ENCODE data around the gene TOP2B. TPM values are rescaled to one million over a fixed set of nuclear protein-coding genes. Genes with fewer than 3 reads are reported as not detected.
A peak's percentile ranks its signal among the peaks of the same experiment; 100 is the strongest.

The TOP2B gene
- total RNA-seq, 6 experiments from 2014 or later, result 26.3 to 42.3 (median 33.5) TPM

GRCh38 chr3:25603703-25604102 is 61.0 kb downstream of the TOP2B start:
- no peak for TF ChIP-seq POLR2A (IDR thresholded peaks at IDR 0.05)
- peak; percentile 98 to 100 (median 99) for ATAC-seq
- intact Hi-C loops (cut with DNase I), result no loop called here
- 0% methylated on average over 1 of the region's 1 CpG for WGBS (ENCODE audit: insufficient coverage, low coverage, low lambda C conversion rate, missing lambda C conversion rate)
- Histone ChIP-seq H3K27ac (peak overlapping the region in 2 of 3 donors; percentile 17 to 45), H3K9me3 (no peaks in the 10 kb centered on the region), H3K27me3 (no peaks in the 10 kb centered on the region), H3K4me3 (no peak overlapping the region), H3K4me1 (peaks cover 0 to 19% (median 5%) of the 10 kb centered on the region in 4 donors), H3K36me3 (peaks cover 0 to 35% (median 6%) of the 10 kb centered on the region in 4 donors)
- peak in 1 of 3 donors; percentile 61 for DNase-seq

GRCh38 chr3:25597535-25598101 is 67.1 kb downstream of the TOP2B start:
- H3K36me3 ChIP-seq, result peaks cover 0 to 24% (median 5%) of the 10 kb centered on the region in 4 donors
- no peak for ATAC-seq
- H3K4me3 ChIP-seq, result no peak overlapping the region
- WGBS (ENCODE audit: insufficient coverage, low coverage, low lambda C conversion rate, missing lambda C conversion rate), result 93% methylated on average over 1 of the region's 1 CpG
- no peak overlapping the region for H3K27ac ChIP-seq
- no peak for DNase-seq
- peaks cover 0 to 14% (median 6%) of the 10 kb centered on the region in 4 donors for H3K4me1 ChIP-seq
- H3K27me3 ChIP-seq, result no peaks in the 10 kb centered on the region
- no peak for TF ChIP-seq CTCF (IDR thresholded peaks at IDR 0.05)
- no peak for TF ChIP-seq POLR2A (IDR thresholded peaks at IDR 0.05)
- H3K9me3 ChIP-seq, result no peaks in the 10 kb centered on the region
- intact Hi-C loops (cut with DNase I), result no loop called here

GRCh38 chr3:25594007-25594502 is 70.7 kb downstream of the TOP2B start:
- 0% methylated on average over 1 of the region's 1 CpG for WGBS (ENCODE audit: insufficient coverage, low coverage, low lambda C conversion rate, missing lambda C conversion rate)
- no peak overlapping the region for H3K27ac ChIP-seq
- H3K9me3 ChIP-seq, result no peaks in the 10 kb centered on the region
- H3K4me1 ChIP-seq, result peaks cover 0 to 18% (median 7%) of the 10 kb centered on the region in 4 donors
- TF ChIP-seq POLR2A (IDR thresholded peaks at IDR 0.05) (no peak), CTCF (IDR thresholded peaks at IDR 0.05) (peak; percentile 70 to 84 (median 76))
- DNase-seq (no peak), ATAC-seq (peak; percentile 64 to 69 (median 68))
- H3K4me3 ChIP-seq, result no peak overlapping the region
- no peaks in the 10 kb centered on the region for H3K27me3 ChIP-seq
- intact Hi-C loops (cut with DNase I), result no loop called here
- peaks cover 0 to 12% (median 3%) of the 10 kb centered on the region in 4 donors for H3K36me3 ChIP-seq

GRCh38 chr3:25593001-25593400 is 71.7 kb downstream of the TOP2B start:
- no peak for TF ChIP-seq POLR2A (IDR thresholded peaks at IDR 0.05)
- TF ChIP-seq CTCF (IDR thresholded peaks at IDR 0.05), result no peak
- DNase-seq (no peak), ATAC-seq (no peak)
- no peaks in the 10 kb centered on the region for H3K9me3 ChIP-seq
- peaks cover 0 to 4% (median 0%) of the 10 kb centered on the region in 4 donors for H3K36me3 ChIP-seq
- no peak overlapping the region for H3K4me3 ChIP-seq
- H3K4me1 ChIP-seq, result peaks cover 0 to 18% (median 7%) of the 10 kb centered on the region in 4 donors
- no peak overlapping the region for H3K27ac ChIP-seq
- intact Hi-C loops (cut with DNase I), result no loop called here
- no peaks in the 10 kb centered on the region for H3K27me3 ChIP-seq

GRCh38 chr3:25592510-25592968 is 72.2 kb downstream of the TOP2B start:
- intact Hi-C loops (cut with DNase I), result no loop called here
- 41% methylated on average over 3 of the region's 3 CpGs for WGBS (ENCODE audit: insufficient coverage, low coverage, low lambda C conversion rate, missing lambda C conversion rate)
- no peaks in the 10 kb centered on the region for H3K9me3 ChIP-seq
- peak overlapping the region in 2 of 3 donors; percentile 9 to 16 for H3K27ac ChIP-seq
- TF ChIP-seq POLR2A (IDR thresholded peaks at IDR 0.05) (no peak), CTCF (IDR thresholded peaks at IDR 0.05) (peak in 1 of 4 donors; percentile 6)
- no peaks in the 10 kb centered on the region for H3K36me3 ChIP-seq
- peaks cover 0 to 18% (median 7%) of the 10 kb centered on the region in 4 donors for H3K4me1 ChIP-seq
- DNase-seq, result no peak
- ATAC-seq, result peak; percentile 43 to 71 (median 63)
- H3K27me3 ChIP-seq, result no peaks in the 10 kb centered on the region
- no peak overlapping the region for H3K4me3 ChIP-seq
